ENCODE measurements around the gene H6PD. TPM values are rescaled to one million over a fixed set of nuclear protein-coding genes. Genes with fewer than 3 reads are reported as not detected.

H6PD gene
- polyA plus RNA-seq, 1 donor (not counting 4 experiments of a cell fraction or from before 2014, with no cell fraction given), result 3.3 TPM

DNA sequence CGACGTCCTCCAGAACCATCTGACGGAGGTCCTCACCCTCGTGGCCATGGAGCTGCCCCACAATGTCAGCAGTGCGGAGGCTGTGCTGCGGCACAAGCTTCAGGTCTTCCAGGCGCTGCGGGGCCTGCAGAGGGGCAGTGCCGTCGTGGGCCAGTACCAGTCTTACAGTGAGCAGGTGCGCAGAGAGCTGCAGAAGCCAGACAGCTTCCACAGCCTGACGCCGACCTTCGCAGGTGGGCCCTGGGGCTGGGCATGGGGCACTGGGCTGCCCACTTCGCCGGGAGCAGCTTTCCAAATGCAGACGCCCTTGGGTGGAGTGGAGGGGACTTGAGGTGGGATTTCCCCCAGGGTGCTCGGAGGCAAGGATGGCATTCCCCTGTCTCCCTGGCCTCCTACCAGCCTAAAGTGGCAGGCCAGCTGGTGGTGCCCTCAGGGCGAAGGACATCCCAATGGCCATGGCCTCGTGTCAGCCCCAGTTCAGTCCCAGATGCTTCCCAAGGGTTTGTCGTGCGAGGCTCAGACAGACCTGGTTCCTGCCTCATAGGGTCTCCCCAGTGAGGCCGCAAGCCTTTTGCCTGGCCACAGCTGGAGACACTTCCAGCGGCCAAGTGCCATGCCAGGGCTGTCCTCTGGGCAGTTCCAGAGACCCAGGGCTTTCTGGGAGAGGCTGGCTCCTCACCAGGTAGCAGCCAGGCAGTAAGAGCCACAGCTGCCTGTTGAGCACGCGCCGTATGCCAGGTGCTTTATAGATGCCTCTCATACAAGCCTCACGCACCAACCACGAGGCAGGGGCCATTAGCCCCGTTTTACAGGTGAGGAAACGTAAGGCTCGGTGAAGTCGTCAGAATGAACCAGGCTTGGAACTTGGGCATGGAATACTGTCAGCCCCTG is 27.8 kb downstream of the H6PD start:
- TF ChIP-seq, protein P1, sequence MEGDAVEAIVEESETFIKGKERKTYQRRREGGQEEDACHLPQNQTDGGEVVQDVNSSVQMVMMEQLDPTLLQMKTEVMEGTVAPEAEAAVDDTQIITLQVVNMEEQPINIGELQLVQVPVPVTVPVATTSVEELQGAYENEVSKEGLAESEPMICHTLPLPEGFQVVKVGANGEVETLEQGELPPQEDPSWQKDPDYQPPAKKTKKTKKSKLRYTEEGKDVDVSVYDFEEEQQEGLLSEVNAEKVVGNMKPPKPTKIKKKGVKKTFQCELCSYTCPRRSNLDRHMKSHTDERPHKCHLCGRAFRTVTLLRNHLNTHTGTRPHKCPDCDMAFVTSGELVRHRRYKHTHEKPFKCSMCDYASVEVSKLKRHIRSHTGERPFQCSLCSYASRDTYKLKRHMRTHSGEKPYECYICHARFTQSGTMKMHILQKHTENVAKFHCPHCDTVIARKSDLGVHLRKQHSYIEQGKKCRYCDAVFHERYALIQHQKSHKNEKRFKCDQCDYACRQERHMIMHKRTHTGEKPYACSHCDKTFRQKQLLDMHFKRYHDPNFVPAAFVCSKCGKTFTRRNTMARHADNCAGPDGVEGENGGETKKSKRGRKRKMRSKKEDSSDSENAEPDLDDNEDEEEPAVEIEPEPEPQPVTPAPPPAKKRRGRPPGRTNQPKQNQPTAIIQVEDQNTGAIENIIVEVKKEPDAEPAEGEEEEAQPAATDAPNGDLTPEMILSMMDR (optimal IDR thresholded peaks at IDR 0.05 in 1 of 3, IDR thresholded peaks at IDR 0.05 in 1 of 3, conservative IDR thresholded peaks at IDR 0.05 in 1 of 3; ENCODE audit: extremely low read depth in 1 of 3, insufficient read depth in 2 of 3, low read length in 3 of 3), result no peak
- no peak for TF ChIP-seq EZH2 (IDR thresholded peaks at IDR 0.05; ENCODE audit: low read length)
- H3K9ac ChIP-seq (ENCODE audit: control insufficient read depth, extremely low read depth, insufficient read depth, low read length), result no peak overlapping the region
- H3K27ac ChIP-seq (ENCODE audit: control insufficient read depth, insufficient read depth, low read length), result no peak overlapping the region
- no peak overlapping the region for H3K4me3 ChIP-seq (ENCODE audit: control insufficient read depth in 2 of 3, extremely low read depth in 1 of 3, insufficient read depth in 2 of 3, low read depth in 1 of 3, low read length in 3 of 3)
- H4K20me1 ChIP-seq (ENCODE audit: control insufficient read depth, extremely low read depth, insufficient read depth, low read length), result no peaks in the 10 kb centered on the region
- no peaks in the 10 kb centered on the region for H3K9me1 ChIP-seq (ENCODE audit: control insufficient read depth, extremely low read depth, insufficient read depth, low read length)
- dilution Hi-C loops (cut with MboI; ENCODE audit: extremely low pct_ligation_motif_present, low sequenced_read_pairs), result no loop called here
- peaks cover 17% of the 10 kb centered on the region for H3K9me3 ChIP-seq (ENCODE audit: control insufficient read depth, low read depth, low read length)
- no peaks in the 10 kb centered on the region for H3K36me3 ChIP-seq (ENCODE audit: control insufficient read depth in 2 of 2, extremely low read depth in 1 of 2, insufficient read depth in 2 of 2, low read length in 2 of 2)
- no peak for DNase-seq (ENCODE audit: low read depth, low spot score)
- H3K4me1 ChIP-seq (ENCODE audit: control insufficient read depth, extremely low read depth, insufficient read depth, low read length), result no peaks in the 10 kb centered on the region
- H3K27me3 ChIP-seq (ENCODE audit: control insufficient read depth, extremely low read depth, insufficient read depth, low read length), result no peaks in the 10 kb centered on the region
- no peak overlapping the region for H2AFZ ChIP-seq (ENCODE audit: control insufficient read depth, low read length)
- H3K79me2 ChIP-seq (ENCODE audit: control insufficient read depth, insufficient read depth, low read length), result peaks cover 3% of the 10 kb centered on the region
- no peak for FAIRE-seq
- H3K4me2 ChIP-seq (ENCODE audit: control insufficient read depth, extremely low read depth, insufficient read depth, low read depth, low read length), result no peak overlapping the region

DNA sequence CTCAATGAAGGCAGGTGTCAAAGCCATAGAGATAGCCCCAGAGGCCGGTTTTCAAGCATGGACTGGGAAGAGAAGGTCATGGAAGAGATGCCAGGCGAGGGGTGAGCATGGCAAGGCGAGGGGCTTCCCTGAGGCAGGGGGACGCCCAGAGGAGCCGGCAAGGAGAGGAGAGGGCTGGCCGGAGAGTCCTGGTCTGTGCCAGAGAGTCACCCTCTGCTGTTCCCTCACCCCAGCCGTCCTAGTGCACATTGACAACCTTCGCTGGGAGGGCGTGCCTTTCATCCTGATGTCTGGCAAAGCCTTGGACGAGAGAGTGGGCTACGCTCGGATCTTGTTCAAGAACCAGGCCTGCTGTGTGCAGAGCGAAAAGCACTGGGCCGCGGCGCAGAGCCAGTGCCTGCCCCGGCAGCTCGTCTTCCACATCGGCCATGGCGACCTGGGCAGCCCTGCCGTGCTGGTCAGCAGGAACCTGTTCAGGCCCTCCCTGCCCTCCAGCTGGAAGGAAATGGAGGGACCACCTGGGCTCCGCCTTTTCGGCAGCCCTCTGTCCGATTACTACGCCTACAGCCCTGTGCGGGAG is 28.8 kb downstream of the H6PD start:
- Histone ChIP-seq H3K4me3 (ENCODE audit: control insufficient read depth in 2 of 3, extremely low read depth in 1 of 3, insufficient read depth in 2 of 3, low read depth in 1 of 3, low read length in 3 of 3) (no peak overlapping the region), H3K9me3 (ENCODE audit: control insufficient read depth, low read depth, low read length) (peaks cover 13% of the 10 kb centered on the region), H3K27ac (ENCODE audit: control insufficient read depth, insufficient read depth, low read length) (no peak overlapping the region), H3K36me3 (ENCODE audit: control insufficient read depth in 2 of 2, extremely low read depth in 1 of 2, insufficient read depth in 2 of 2, low read length in 2 of 2) (no peaks in the 10 kb centered on the region), H3K4me1 (ENCODE audit: control insufficient read depth, extremely low read depth, insufficient read depth, low read length) (no peaks in the 10 kb centered on the region), H3K4me2 (ENCODE audit: control insufficient read depth, extremely low read depth, insufficient read depth, low read depth, low read length) (no peak overlapping the region), H3K27me3 (ENCODE audit: control insufficient read depth, extremely low read depth, insufficient read depth, low read length) (no peaks in the 10 kb centered on the region), H3K9me1 (ENCODE audit: control insufficient read depth, extremely low read depth, insufficient read depth, low read length) (no peaks in the 10 kb centered on the region), H2AFZ (ENCODE audit: control insufficient read depth, low read length) (no peak overlapping the region), H3K9ac (ENCODE audit: control insufficient read depth, extremely low read depth, insufficient read depth, low read length) (no peak overlapping the region), H4K20me1 (ENCODE audit: control insufficient read depth, extremely low read depth, insufficient read depth, low read length) (no peaks in the 10 kb centered on the region), H3K79me2 (ENCODE audit: control insufficient read depth, insufficient read depth, low read length) (peaks cover 3% of the 10 kb centered on the region)
- FAIRE-seq (no peak), DNase-seq (ENCODE audit: low read depth, low spot score) (no peak)
- TF ChIP-seq EZH2 (IDR thresholded peaks at IDR 0.05; ENCODE audit: low read length), result no peak
- TF ChIP-seq, protein P1 (optimal IDR thresholded peaks at IDR 0.05 in 1 of 3, IDR thresholded peaks at IDR 0.05 in 1 of 3, conservative IDR thresholded peaks at IDR 0.05 in 1 of 3; ENCODE audit: extremely low read depth in 1 of 3, insufficient read depth in 2 of 3, low read length in 3 of 3), result no peak
- dilution Hi-C loops (cut with MboI; ENCODE audit: extremely low pct_ligation_motif_present, low sequenced_read_pairs), result no loop called here

Data from keratinocyte (primary cell).